ENCODE results near the gene SLC48A1.

Gene SLC48A1

GRCh38 chr12:47782372-47782770, 9.3 kb downstream of the SLC48A1 start:
- Histone ChIP-seq H3K4me3 (ENCODE audit: low read depth in 1 of 5, low read length in 5 of 5) (no peak overlapping the region), H3K36me3 (ENCODE audit: control insufficient read depth in 5 of 5, insufficient read depth in 5 of 5, low read length in 5 of 5) (peaks cover 0 to 67% (median 60%) of the 10 kb centered on the region in 5 donors), H3K9ac (ENCODE audit: low read length in 5 of 5) (no peak overlapping the region), H3K27ac (ENCODE audit: low read depth, low read length) (no peak overlapping the region), H3K27me3 (ENCODE audit: control insufficient read depth in 5 of 5, insufficient read depth in 4 of 5, low read length in 5 of 5) (no peaks in the 10 kb centered on the region), H3K4me1 (ENCODE audit: control insufficient read depth in 5 of 5, insufficient read depth in 5 of 5, low read length in 5 of 5) (peaks cover 2 to 29% (median 26%) of the 10 kb centered on the region in 5 donors), H3K9me3 (ENCODE audit: control insufficient read depth in 5 of 5, low read length in 5 of 5) (no peaks in the 10 kb centered on the region)

GRCh38 chr12:47783024-47783755, 10.2 kb downstream of the SLC48A1 start:
- Histone ChIP-seq H3K36me3 (ENCODE audit: control insufficient read depth in 5 of 5, insufficient read depth in 5 of 5, low read length in 5 of 5) (peaks cover 0 to 75% (median 68%) of the 10 kb centered on the region in 5 donors), H3K27ac (ENCODE audit: low read depth, low read length) (no peak overlapping the region), H3K4me3 (ENCODE audit: low read depth in 1 of 5, low read length in 5 of 5) (no peak overlapping the region), H3K27me3 (ENCODE audit: control insufficient read depth in 5 of 5, insufficient read depth in 4 of 5, low read length in 5 of 5) (no peaks in the 10 kb centered on the region), H3K4me1 (ENCODE audit: control insufficient read depth in 5 of 5, insufficient read depth in 5 of 5, low read length in 5 of 5) (peaks cover 0 to 21% (median 18%) of the 10 kb centered on the region in 5 donors), H3K9me3 (ENCODE audit: control insufficient read depth in 5 of 5, low read length in 5 of 5) (no peaks in the 10 kb centered on the region), H3K9ac (ENCODE audit: low read length in 5 of 5) (peak overlapping the region in 1 of 5 donors; percentile 14)

GRCh38 chr12:47783821-47784819, 11.1 kb downstream of the SLC48A1 start:
- no peaks in the 10 kb centered on the region for H3K27me3 ChIP-seq (ENCODE audit: control insufficient read depth in 5 of 5, insufficient read depth in 4 of 5, low read length in 5 of 5)
- peaks cover 0 to 85% (median 78%) of the 10 kb centered on the region in 5 donors for H3K36me3 ChIP-seq (ENCODE audit: control insufficient read depth in 5 of 5, insufficient read depth in 5 of 5, low read length in 5 of 5)
- peak overlapping the region in 1 of 5 donors; percentile 8 for H3K9ac ChIP-seq (ENCODE audit: low read length in 5 of 5)
- H3K4me1 ChIP-seq (ENCODE audit: control insufficient read depth in 5 of 5, insufficient read depth in 5 of 5, low read length in 5 of 5) = peaks cover 0 to 12% (median 8%) of the 10 kb centered on the region in 5 donors
- no peak overlapping the region for H3K4me3 ChIP-seq (ENCODE audit: low read depth in 1 of 5, low read length in 5 of 5)
- H3K27ac ChIP-seq (ENCODE audit: low read depth, low read length) = no peak overlapping the region
- no peaks in the 10 kb centered on the region for H3K9me3 ChIP-seq (ENCODE audit: control insufficient read depth in 5 of 5, low read length in 5 of 5)

GRCh38 chr12:47785036-47785886, 12.2 kb downstream of the SLC48A1 start:
- Histone ChIP-seq H3K9me3 (ENCODE audit: control insufficient read depth in 5 of 5, low read length in 5 of 5) (no peaks in the 10 kb centered on the region), H3K27ac (ENCODE audit: low read depth, low read length) (no peak overlapping the region), H3K9ac (ENCODE audit: low read length in 5 of 5) (no peak overlapping the region), H3K4me1 (ENCODE audit: control insufficient read depth in 5 of 5, insufficient read depth in 5 of 5, low read length in 5 of 5) (peaks cover 0 to 8% (median 4%) of the 10 kb centered on the region in 5 donors), H3K27me3 (ENCODE audit: control insufficient read depth in 5 of 5, insufficient read depth in 4 of 5, low read length in 5 of 5) (no peaks in the 10 kb centered on the region), H3K4me3 (ENCODE audit: low read depth in 1 of 5, low read length in 5 of 5) (no peak overlapping the region), H3K36me3 (ENCODE audit: control insufficient read depth in 5 of 5, insufficient read depth in 5 of 5, low read length in 5 of 5) (peaks cover 0 to 96% (median 89%) of the 10 kb centered on the region in 5 donors)

GRCh38 chr12:47785887-47786661, 13.0 kb downstream of the SLC48A1 start:
- Histone ChIP-seq H3K27ac (ENCODE audit: low read depth, low read length) (no peak overlapping the region), H3K9ac (ENCODE audit: low read length in 5 of 5) (no peak overlapping the region), H3K4me3 (ENCODE audit: low read depth in 1 of 5, low read length in 5 of 5) (no peak overlapping the region), H3K9me3 (ENCODE audit: control insufficient read depth in 5 of 5, low read length in 5 of 5) (no peaks in the 10 kb centered on the region), H3K36me3 (ENCODE audit: control insufficient read depth in 5 of 5, insufficient read depth in 5 of 5, low read length in 5 of 5) (peaks cover 0 to 100% (median 97%) of the 10 kb centered on the region in 5 donors), H3K4me1 (ENCODE audit: control insufficient read depth in 5 of 5, insufficient read depth in 5 of 5, low read length in 5 of 5) (peaks cover 0 to 8% (median 4%) of the 10 kb centered on the region in 5 donors), H3K27me3 (ENCODE audit: control insufficient read depth in 5 of 5, insufficient read depth in 4 of 5, low read length in 5 of 5) (no peaks in the 10 kb centered on the region)

- no peaks in the 10 kb centered on the region for H3K27me3 ChIP-seq (ENCODE audit: control insufficient read depth in 5 of 5, insufficient read depth in 4 of 5, low read length in 5 of 5)
- H3K36me3 ChIP-seq (ENCODE audit: control insufficient read depth in 5 of 5, insufficient read depth in 5 of 5, low read length in 5 of 5) = peaks cover 0 to 100% (median 96%) of the 10 kb centered on the region in 5 donors
- H3K4me3 ChIP-seq (ENCODE audit: low read depth in 1 of 5, low read length in 5 of 5) = no peak overlapping the region
- no peaks in the 10 kb centered on the region for H3K9me3 ChIP-seq (ENCODE audit: control insufficient read depth in 5 of 5, low read length in 5 of 5)
- H3K9ac ChIP-seq (ENCODE audit: low read length in 5 of 5) = no peak overlapping the region
- peaks cover 0 to 8% (median 4%) of the 10 kb centered on the region in 5 donors for H3K4me1 ChIP-seq (ENCODE audit: control insufficient read depth in 5 of 5, insufficient read depth in 5 of 5, low read length in 5 of 5)
- no peak overlapping the region for H3K27ac ChIP-seq (ENCODE audit: low read depth, low read length)
Observed at GRCh38 chr12:47786662-47787280, 13.7 kb downstream of the SLC48A1 start.

- Histone ChIP-seq H3K9ac (ENCODE audit: low read length in 5 of 5) (no peak overlapping the region), H3K27me3 (ENCODE audit: control insufficient read depth in 5 of 5, insufficient read depth in 4 of 5, low read length in 5 of 5) (no peaks in the 10 kb centered on the region), H3K4me1 (ENCODE audit: control insufficient read depth in 5 of 5, insufficient read depth in 5 of 5, low read length in 5 of 5) (peaks cover 0 to 8% (median 4%) of the 10 kb centered on the region in 5 donors), H3K4me3 (ENCODE audit: low read depth in 1 of 5, low read length in 5 of 5) (no peak overlapping the region), H3K36me3 (ENCODE audit: control insufficient read depth in 5 of 5, insufficient read depth in 5 of 5, low read length in 5 of 5) (peaks cover 2 to 99% (median 98%) of the 10 kb centered on the region in 5 donors), H3K9me3 (ENCODE audit: control insufficient read depth in 5 of 5, low read length in 5 of 5) (no peaks in the 10 kb centered on the region), H3K27ac (ENCODE audit: low read depth, low read length) (no peak overlapping the region)
Observed at GRCh38 chr12:47787596-47788319, 14.7 kb downstream of the SLC48A1 start.

GRCh38 chr12:47789141-47789540, 16.1 kb downstream of the SLC48A1 start:
- no peak overlapping the region for H3K4me3 ChIP-seq (ENCODE audit: low read depth in 1 of 5, low read length in 5 of 5)
- H3K9me3 ChIP-seq (ENCODE audit: control insufficient read depth in 5 of 5, low read length in 5 of 5) = no peaks in the 10 kb centered on the region
- no peaks in the 10 kb centered on the region for H3K27me3 ChIP-seq (ENCODE audit: control insufficient read depth in 5 of 5, insufficient read depth in 4 of 5, low read length in 5 of 5)
- H3K27ac ChIP-seq (ENCODE audit: low read depth, low read length) = no peak overlapping the region
- H3K4me1 ChIP-seq (ENCODE audit: control insufficient read depth in 5 of 5, insufficient read depth in 5 of 5, low read length in 5 of 5) = peaks cover 0 to 4% (median 0%) of the 10 kb centered on the region in 5 donors
- H3K36me3 ChIP-seq (ENCODE audit: control insufficient read depth in 5 of 5, insufficient read depth in 5 of 5, low read length in 5 of 5) = peaks cover 7 to 99% (median 98%) of the 10 kb centered on the region in 5 donors
- H3K9ac ChIP-seq (ENCODE audit: low read length in 5 of 5) = no peak overlapping the region

All from subcutaneous abdominal adipose tissue (tissue), 5 donors.